ENCODE results near the gene COPA.

COPA gene

GRCh38 chr1:160362168-160362957 is 19.3 kb upstream of the COPA start:
- DNase-seq = no peak

- no peak for DNase-seq
Observed at GRCh38 chr1:160361814-160362167, 18.7 kb upstream of the COPA start.

- DNase-seq = no peak
Observed at GRCh38 chr1:160361199-160361598, 18.1 kb upstream of the COPA start.

GRCh38 chr1:160360227-160360695 is 17.2 kb upstream of the COPA start:
- no peak for DNase-seq

- DNase-seq = no peak
Observed at GRCh38 chr1:160359559-160360226, 16.6 kb upstream of the COPA start.

- DNase-seq = no peak
Observed at GRCh38 chr1:160358073-160358472, 15.0 kb upstream of the COPA start.

- no peak for DNase-seq
Observed at GRCh38 chr1:160357286-160358002, 14.4 kb upstream of the COPA start.

GRCh38 chr1:160354388-160354985 is 11.4 kb upstream of the COPA start:
- no peak for DNase-seq

GRCh38 chr1:160353223-160353622 is 10.2 kb upstream of the COPA start:
- DNase-seq = no peak

GRCh38 chr1:160352555-160352954 is 9.5 kb upstream of the COPA start:
- DNase-seq = no peak

GRCh38 chr1:160351629-160352028 is 8.6 kb upstream of the COPA start:
- DNase-seq = no peak

- DNase-seq = no peak
Observed at GRCh38 chr1:160346958-160347357, 3.9 kb upstream of the COPA start.

GRCh38 chr1:160346463-160346862 is 3.4 kb upstream of the COPA start:
- DNase-seq = no peak

GRCh38 chr1:160344936-160345335 is 1.9 kb upstream of the COPA start:
- DNase-seq = no peak

GRCh38 chr1:160344241-160344640 is 1.2 kb upstream of the COPA start:
- DNase-seq = no peak

- DNase-seq = no peak
Observed at GRCh38 chr1:160342526-160342925, 524 bp downstream of the COPA start.

GRCh38 chr1:160340866-160341265 is 2.2 kb downstream of the COPA start:
- no peak for DNase-seq

GRCh38 chr1:160340146-160340545 is 2.9 kb downstream of the COPA start:
- no peak for DNase-seq

- no peak for DNase-seq
Observed at GRCh38 chr1:160338580-160338979, 4.5 kb downstream of the COPA start.

GRCh38 chr1:160332516-160332915 is 10.5 kb downstream of the COPA start:
- no peak for DNase-seq

- DNase-seq = no peak
Observed at GRCh38 chr1:160330119-160330518, 12.9 kb downstream of the COPA start.

GRCh38 chr1:160328184-160328583 is 14.9 kb downstream of the COPA start:
- no peak for DNase-seq

- no peak for DNase-seq
Observed at GRCh38 chr1:160326418-160326817, 16.6 kb downstream of the COPA start.

Measured in NCI-H1092 (cell line).